Activated CD4-positive, alpha-beta memory T cell treated with anti-CD3 and anti-CD28 coated beads for 36 hours (primary cell): ENCODE results near the gene RFX3. TPM values are rescaled to one million over a fixed set of nuclear protein-coding genes. Genes with fewer than 3 reads are reported as not detected.

Experiments used
- CTCF ChIA-PET: fragments of 350-600 bp; sonication (Branson Sonifier 250); formaldehyde crosslinking; loops from one replicate; lab custom pipeline; 2021; ENCODE audit warnings: antibody characterized with exemption, inconsistent platforms; lab: Charles Lee
- POLR2A ChIA-PET: fragments of 350-600 bp; sonication (Branson Sonifier 250); formaldehyde crosslinking; loops from one replicate; lab custom pipeline; 2021; ENCODE audit warnings: antibody characterized with exemption; lab: Charles Lee
- DNase-seq: peaks from one replicate; pipeline ENCODE4 v3.0.0-alpha.2; 2020
- H3K27ac Mint-ChIP-seq: one replicate; pipeline ENCODE4 v1.8.0; 2021; ENCODE audit warnings: mixed read lengths
- H3K27me3 Mint-ChIP-seq: one replicate; pipeline ENCODE4 v1.8.0; 2021; ENCODE audit warnings: mixed read lengths
- H3K36me3 Mint-ChIP-seq: one replicate; pipeline ENCODE4 v1.8.0; 2021; ENCODE audit warnings: mixed read lengths
- H3K4me1 Mint-ChIP-seq: one replicate; pipeline ENCODE4 v1.8.0; 2021; ENCODE audit warnings: low read depth, mixed read lengths
- H3K4me3 Mint-ChIP-seq: one replicate; pipeline ENCODE4 v1.8.0; 2021; ENCODE audit warnings: mild to moderate bottlenecking, mixed read lengths
- H3K9me3 Mint-ChIP-seq: one replicate; pipeline ENCODE4 v1.8.0; 2021; ENCODE audit warnings: mixed read lengths
- intact Hi-C: fragments of 100-400 bp; cut with micrococcal nuclease; formaldehyde crosslinking; loops from one replicate; pipeline ENCODE4 v1.15.1; 2023
- total RNA-seq, 2 experiments: library from RNA; stranded (reverse); gene quantifications; one replicate each; pipeline ENCODE4 v1.2.3, GENCODE V29; 2021

RFX3 gene
- total RNA-seq, 2 experiments from 2014 or later, result 12.2 to 13.4 TPM

GRCh38 chr9:3290231-3290840, 235.5 kb downstream of the RFX3 start:
- intact Hi-C loops, result no loop called here
- ChIA-PET POLR2A (interaction anchor here (0.6 kb wide), 1 partner anchor 76 kb away, joined by 7 read pairs; no protein-coding TSS in a partner anchor), CTCF (no interaction called here)
- peaks cover 44% of the 10 kb centered on the region for H3K36me3 Mint-ChIP-seq
- H3K27me3 Mint-ChIP-seq, result no peaks in the 10 kb centered on the region
- no peak overlapping the region for H3K27ac Mint-ChIP-seq
- DNase-seq, result no peak
- H3K9me3 Mint-ChIP-seq, result no peaks in the 10 kb centered on the region
- no peaks in the 10 kb centered on the region for H3K4me1 Mint-ChIP-seq
- H3K4me3 Mint-ChIP-seq, result no peak overlapping the region

- ChIA-PET CTCF (no interaction called here), POLR2A (no interaction called here)
- Mint-ChIP-seq H3K4me3 (no peak overlapping the region), H3K27me3 (no peaks in the 10 kb centered on the region), H3K9me3 (no peaks in the 10 kb centered on the region), H3K4me1 (no peaks in the 10 kb centered on the region), H3K27ac (no peak overlapping the region), H3K36me3 (peaks cover 48% of the 10 kb centered on the region)
- DNase-seq, result no peak
- intact Hi-C loops, result no loop called here
Measured at GRCh38 chr9:3288686-3289085, 237.1 kb downstream of the RFX3 start.

DNA sequence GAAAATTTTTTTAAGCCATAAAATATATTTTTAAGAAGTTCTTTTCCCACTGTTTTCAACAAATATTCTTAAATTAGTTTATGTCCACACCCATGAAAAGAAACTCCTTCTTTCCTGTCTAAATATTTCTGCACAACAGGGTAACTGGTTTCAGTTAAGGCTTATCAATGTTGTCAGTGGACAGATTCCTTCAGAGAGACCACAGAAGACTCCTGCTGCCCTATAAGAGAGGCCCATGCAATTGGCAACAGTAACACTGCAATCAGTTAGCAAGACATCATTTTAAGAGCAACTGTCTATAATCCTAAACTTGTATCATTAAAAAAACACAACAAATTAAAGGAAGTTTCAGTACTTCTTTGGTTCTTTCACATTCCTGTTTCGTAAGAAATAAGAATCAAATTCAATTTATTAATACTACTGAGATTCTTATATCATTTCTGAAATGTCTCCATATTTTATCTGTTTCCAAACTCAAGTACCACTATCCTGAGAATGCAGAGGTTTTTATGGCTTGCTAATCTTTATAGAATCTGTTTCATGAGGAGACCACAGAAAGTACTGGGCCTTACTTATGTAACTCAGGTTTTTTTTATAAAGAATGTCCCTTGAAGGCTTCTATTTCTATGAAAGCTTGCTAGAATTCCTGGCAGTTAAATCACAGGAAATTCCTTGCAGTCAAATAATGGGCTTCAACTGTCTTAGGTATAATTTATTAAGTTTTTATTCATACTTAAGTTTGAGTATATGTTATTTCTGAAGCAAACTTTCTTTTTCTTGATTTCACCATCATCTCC, 240.2 kb downstream of the RFX3 start:
- intact Hi-C loops, result no loop called here
- Mint-ChIP-seq H3K36me3 (peaks cover 41% of the 10 kb centered on the region), H3K27ac (no peak overlapping the region), H3K4me1 (no peaks in the 10 kb centered on the region), H3K4me3 (no peak overlapping the region), H3K9me3 (no peaks in the 10 kb centered on the region), H3K27me3 (no peaks in the 10 kb centered on the region)
- POLR2A ChIA-PET, result no interaction called here
- DNase-seq, result no peak
- CTCF ChIA-PET, result no interaction called here

DNA sequence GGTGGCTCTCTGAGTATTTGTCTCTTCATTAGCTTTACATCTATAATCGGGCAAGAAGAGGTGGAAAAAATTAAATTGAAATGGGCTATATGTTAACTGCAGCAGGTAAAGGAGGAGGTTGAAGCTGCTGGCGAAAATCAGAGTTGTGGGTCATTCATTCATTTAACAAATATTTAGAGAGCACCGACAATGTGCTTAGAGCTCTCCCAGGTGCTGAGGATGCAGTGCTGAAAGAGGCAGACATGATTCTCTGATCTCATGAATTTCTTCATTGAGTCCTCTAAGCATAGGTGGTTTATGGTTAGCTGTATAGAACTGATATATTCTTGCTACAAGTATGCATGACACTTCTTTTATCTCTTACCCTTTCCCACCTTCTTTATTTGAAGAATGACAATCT, 243.4 kb downstream of the RFX3 start:
- H3K36me3 Mint-ChIP-seq, result peaks cover 31% of the 10 kb centered on the region
- intact Hi-C loops, result no loop called here
- no peaks in the 10 kb centered on the region for H3K27me3 Mint-ChIP-seq
- ChIA-PET POLR2A (no interaction called here), CTCF (interaction anchor here (1.4 kb wide), 1 partner anchor 159 kb away, joined by 6 read pairs; no protein-coding TSS in a partner anchor)
- H3K9me3 Mint-ChIP-seq, result no peaks in the 10 kb centered on the region
- H3K4me1 Mint-ChIP-seq, result no peaks in the 10 kb centered on the region
- DNase-seq, result no peak
- no peak overlapping the region for H3K27ac Mint-ChIP-seq
- H3K4me3 Mint-ChIP-seq, result no peak overlapping the region

DNA sequence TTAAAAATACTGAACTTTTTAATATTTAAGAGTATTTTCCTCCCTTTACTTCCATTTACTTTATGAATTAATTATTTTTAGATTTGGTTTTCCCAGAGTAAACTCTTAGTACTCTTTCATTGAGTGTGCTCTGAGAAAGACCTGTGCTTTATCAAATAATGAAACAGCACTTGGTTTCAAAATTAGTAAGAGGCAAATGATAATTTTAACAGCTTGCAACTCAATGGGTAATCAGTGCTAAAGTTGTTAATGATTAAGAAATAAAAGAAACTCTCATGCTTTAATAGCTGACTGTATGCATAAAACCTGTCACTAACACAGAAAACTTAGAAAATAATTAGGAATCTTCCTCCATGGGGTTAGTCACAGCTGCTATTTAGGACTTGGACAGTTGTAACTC, 244.4 kb downstream of the RFX3 start:
- H3K27ac Mint-ChIP-seq, result no peak overlapping the region

DNA sequence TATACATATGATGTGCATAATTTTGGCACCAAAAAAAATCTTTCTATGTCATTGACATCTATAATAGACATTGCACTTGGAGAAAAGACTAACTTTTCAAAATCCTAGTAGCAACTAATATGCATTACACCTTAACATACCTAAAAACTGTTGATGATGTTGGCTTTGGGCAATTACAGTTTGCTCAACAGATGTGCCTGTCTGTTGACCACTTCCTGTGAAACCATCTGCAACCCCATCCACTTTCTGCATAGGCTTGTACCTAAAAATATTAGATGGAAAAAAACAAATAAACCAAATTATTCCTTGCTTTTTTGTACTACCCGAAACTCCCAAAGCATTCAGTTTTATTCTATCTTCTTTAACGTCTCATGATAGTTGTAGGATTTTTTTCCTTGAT, 248.6 kb downstream of the RFX3 start:
- DNase-seq, result no peak
- H3K36me3 Mint-ChIP-seq, result peaks cover 29% of the 10 kb centered on the region
- no peak overlapping the region for H3K27ac Mint-ChIP-seq
- POLR2A ChIA-PET, result no interaction called here
- CTCF ChIA-PET, result no interaction called here
- intact Hi-C loops, result no loop called here
- H3K4me1 Mint-ChIP-seq, result no peaks in the 10 kb centered on the region
- no peaks in the 10 kb centered on the region for H3K9me3 Mint-ChIP-seq
- no peak overlapping the region for H3K4me3 Mint-ChIP-seq
- no peaks in the 10 kb centered on the region for H3K27me3 Mint-ChIP-seq

More for the DNA sequence above, 244.4 kb downstream of the RFX3 start:
- DNase-seq, result no peak
- no peaks in the 10 kb centered on the region for H3K4me1 Mint-ChIP-seq
- no peaks in the 10 kb centered on the region for H3K27me3 Mint-ChIP-seq
- H3K36me3 Mint-ChIP-seq, result peaks cover 25% of the 10 kb centered on the region
- intact Hi-C loops, result no loop called here
- ChIA-PET CTCF (interaction anchor here (0.6 to 1.4 kb wide), 2 partner anchors 160 to 835 kb away, joined by 3 to 6 read pairs; no protein-coding TSS in a partner anchor), POLR2A (no interaction called here)
- H3K9me3 Mint-ChIP-seq, result no peaks in the 10 kb centered on the region
- H3K4me3 Mint-ChIP-seq, result no peak overlapping the region

DNA sequence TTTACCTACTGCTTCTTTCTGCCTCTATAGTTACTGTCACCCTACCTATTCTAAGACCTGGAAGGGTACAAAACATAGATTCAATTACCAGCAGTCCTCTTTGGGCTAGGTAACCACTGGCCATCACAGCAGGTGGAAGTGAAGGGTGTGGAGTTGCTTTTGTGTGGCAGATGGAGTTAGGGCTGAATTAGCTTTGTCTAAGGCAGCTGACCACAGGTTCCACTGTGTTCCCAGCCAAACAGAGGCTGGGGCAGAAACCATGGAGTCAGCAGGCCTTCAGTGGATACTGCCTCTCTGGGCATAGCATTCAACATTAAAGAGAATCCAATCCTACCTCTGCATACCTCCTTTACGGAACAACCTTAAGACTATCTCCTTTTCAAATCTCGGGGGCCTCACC, 254.2 kb downstream of the RFX3 start:
- ChIA-PET CTCF (no interaction called here), POLR2A (interaction anchor here (0.6 kb wide), 1 partner anchor 30 kb away, joined by 4 read pairs; no protein-coding TSS in a partner anchor)
- no peak overlapping the region for H3K4me3 Mint-ChIP-seq
- H3K27ac Mint-ChIP-seq, result no peak overlapping the region
- no peak for DNase-seq
- H3K4me1 Mint-ChIP-seq, result no peaks in the 10 kb centered on the region
- H3K27me3 Mint-ChIP-seq, result no peaks in the 10 kb centered on the region
- H3K9me3 Mint-ChIP-seq, result no peaks in the 10 kb centered on the region
- intact Hi-C loops, result no loop called here
- H3K36me3 Mint-ChIP-seq, result peaks cover 51% of the 10 kb centered on the region

DNA sequence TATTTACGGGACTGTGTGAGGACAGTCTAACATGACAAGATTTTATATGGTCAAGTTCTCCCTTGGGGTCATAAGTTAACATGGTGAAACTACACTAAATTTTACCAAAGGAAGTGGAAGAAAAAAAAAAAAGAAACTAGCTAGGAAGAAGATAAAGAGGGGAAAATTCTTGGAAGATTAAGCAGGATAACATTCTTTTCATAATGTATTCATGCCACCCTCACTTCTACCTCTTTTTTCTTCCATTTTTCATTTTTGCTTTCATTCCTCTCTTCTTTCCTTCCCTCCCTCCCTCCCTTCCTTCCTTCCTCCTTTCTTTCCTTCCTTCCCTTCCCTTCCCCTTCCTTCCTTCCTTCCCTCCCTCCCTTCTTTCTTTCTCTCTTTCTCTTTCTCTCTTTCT, 254.6 kb downstream of the RFX3 start:
- no peak overlapping the region for H3K27ac Mint-ChIP-seq
- intact Hi-C loops, result no loop called here
- H3K4me3 Mint-ChIP-seq, result no peak overlapping the region
- CTCF ChIA-PET, result no interaction called here
- H3K9me3 Mint-ChIP-seq, result no peaks in the 10 kb centered on the region
- no peaks in the 10 kb centered on the region for H3K4me1 Mint-ChIP-seq
- no peak for DNase-seq
- peaks cover 47% of the 10 kb centered on the region for H3K36me3 Mint-ChIP-seq
- H3K27me3 Mint-ChIP-seq, result no peaks in the 10 kb centered on the region
- POLR2A ChIA-PET, result interaction anchor here (0.6 kb wide), 1 partner anchor 30 kb away, joined by 4 read pairs; no protein-coding TSS in a partner anchor

GRCh38 chr9:3268223-3268622, 257.6 kb downstream of the RFX3 start:
- Mint-ChIP-seq H3K4me3 (no peak overlapping the region), H3K27me3 (no peaks in the 10 kb centered on the region), H3K4me1 (no peaks in the 10 kb centered on the region), H3K27ac (no peak overlapping the region), H3K9me3 (no peaks in the 10 kb centered on the region), H3K36me3 (peaks cover 41% of the 10 kb centered on the region)
- CTCF ChIA-PET, result no interaction called here
- no peak for DNase-seq
- intact Hi-C loops, result no loop called here
- POLR2A ChIA-PET, result no interaction called here

DNA sequence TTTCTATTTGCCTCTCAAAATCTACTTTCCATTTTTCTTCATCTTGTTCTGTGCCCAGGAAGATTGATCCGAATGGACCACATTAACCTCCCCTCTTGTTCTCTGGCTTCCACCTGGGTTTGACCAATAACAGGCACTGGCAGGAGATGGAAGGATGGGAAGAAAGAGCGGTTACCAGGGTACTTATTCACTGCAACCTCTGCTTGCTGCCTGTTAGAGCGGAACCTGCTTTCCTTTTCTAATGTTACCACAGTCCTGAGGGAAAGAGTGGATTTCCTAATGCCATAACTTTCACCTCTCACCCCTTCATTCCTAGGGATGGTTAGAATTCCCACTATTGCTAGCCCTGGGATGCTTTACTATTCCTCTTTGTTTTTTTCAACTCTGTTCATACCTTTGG, 262.1 kb downstream of the RFX3 start:
- intact Hi-C loops, result no loop called here
- no peak overlapping the region for H3K4me3 Mint-ChIP-seq
- no peaks in the 10 kb centered on the region for H3K9me3 Mint-ChIP-seq
- no peak overlapping the region for H3K27ac Mint-ChIP-seq
- no peak for DNase-seq
- POLR2A ChIA-PET, result no interaction called here
- H3K27me3 Mint-ChIP-seq, result no peaks in the 10 kb centered on the region
- peaks cover 24% of the 10 kb centered on the region for H3K36me3 Mint-ChIP-seq
- CTCF ChIA-PET, result no interaction called here
- no peaks in the 10 kb centered on the region for H3K4me1 Mint-ChIP-seq

DNA sequence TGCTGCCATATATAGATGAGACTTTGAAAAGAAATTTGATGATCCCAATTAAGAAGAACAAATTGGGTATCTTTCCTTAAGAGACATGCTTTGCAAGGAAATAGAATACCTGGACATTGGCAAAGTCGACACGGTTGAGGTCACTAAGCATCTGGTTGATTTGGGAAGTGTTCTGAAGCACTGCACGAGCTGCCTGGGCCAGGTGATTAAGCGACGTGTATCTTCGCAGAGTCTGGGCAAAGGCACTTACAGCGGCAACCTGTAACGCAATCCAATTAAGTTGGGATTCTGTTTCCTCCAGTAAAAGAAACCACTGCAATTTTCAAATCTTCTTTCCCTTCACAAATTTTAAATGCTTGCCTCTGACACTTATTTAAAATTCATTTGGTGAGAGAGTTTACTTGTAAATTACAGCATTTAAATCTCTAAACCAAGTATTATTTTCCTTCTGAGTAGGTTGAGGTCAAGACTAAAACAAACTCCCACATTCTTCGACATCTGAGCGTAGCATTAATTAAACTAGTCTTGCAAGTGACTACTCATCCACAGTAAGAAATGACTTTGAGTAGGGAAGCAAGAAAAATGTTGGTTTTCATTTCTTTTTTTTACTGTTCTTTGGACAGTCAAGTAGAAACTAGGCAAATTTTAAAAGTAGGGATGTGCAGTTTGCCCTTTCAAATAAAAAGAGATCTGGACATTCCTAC, 262.8 kb downstream of the RFX3 start:
- no peak for DNase-seq
- Mint-ChIP-seq H3K36me3 (peaks cover 24% of the 10 kb centered on the region), H3K9me3 (no peaks in the 10 kb centered on the region), H3K27ac (no peak overlapping the region), H3K27me3 (no peaks in the 10 kb centered on the region), H3K4me1 (no peaks in the 10 kb centered on the region), H3K4me3 (no peak overlapping the region)
- intact Hi-C loops, result no loop called here
- CTCF ChIA-PET, result no interaction called here
- POLR2A ChIA-PET, result no interaction called here

GRCh38 chr9:3261484-3261883, 264.3 kb downstream of the RFX3 start:
- Mint-ChIP-seq H3K9me3 (no peaks in the 10 kb centered on the region), H3K4me1 (no peaks in the 10 kb centered on the region), H3K27ac (no peak overlapping the region), H3K36me3 (peaks cover 30% of the 10 kb centered on the region), H3K4me3 (no peak overlapping the region), H3K27me3 (no peaks in the 10 kb centered on the region)
- no peak for DNase-seq
- ChIA-PET CTCF (interaction anchor here (0.9 kb wide), 1 partner anchor 20 kb away, joined by 3 read pairs; no protein-coding TSS in a partner anchor), POLR2A (no interaction called here)
- intact Hi-C loops, result no loop called here
